ENCODE results near the gene MFSD6.
"Not testable (repeated sequence)": the region's sequence is repeated elsewhere in the genome, so short reads cannot be mapped to it uniquely, and the experiment has no call there.

Gene MFSD6

GRCh38 chr2:190505696-190506095 lies 97.5 kb downstream of the MFSD6 start:
- no peak for DNase-seq

- no peak for DNase-seq
Observed at GRCh38 chr2:190506666-190507065, 98.5 kb downstream of the MFSD6 start.

DNA sequence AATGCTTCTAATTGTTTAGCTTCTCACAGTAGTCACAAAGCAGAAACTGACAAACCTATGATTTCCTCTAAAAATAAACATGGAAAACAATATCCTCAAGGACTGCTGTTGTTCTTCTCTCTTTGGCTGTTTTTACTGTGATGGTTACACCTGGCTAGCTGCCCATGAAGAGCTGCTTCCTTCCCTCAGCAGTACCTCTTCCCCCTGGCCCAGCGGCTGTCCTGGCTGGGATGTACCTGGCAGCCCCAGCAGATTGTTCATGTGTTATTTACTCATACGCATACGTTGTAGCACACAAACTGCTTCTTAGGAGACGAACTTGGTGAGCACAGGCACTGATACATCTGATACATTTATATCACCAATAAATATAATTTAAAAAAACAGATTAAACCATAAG lies 99.0 kb downstream of the MFSD6 start:
- no peak for DNase-seq

- not testable (repeated sequence) for DNase-seq
Observed at GRCh38 chr2:190509895-190510294, 101.7 kb downstream of the MFSD6 start.

GRCh38 chr2:190511104-190511503 lies 102.9 kb downstream of the MFSD6 start:
- DNase-seq = no peak

DNA sequence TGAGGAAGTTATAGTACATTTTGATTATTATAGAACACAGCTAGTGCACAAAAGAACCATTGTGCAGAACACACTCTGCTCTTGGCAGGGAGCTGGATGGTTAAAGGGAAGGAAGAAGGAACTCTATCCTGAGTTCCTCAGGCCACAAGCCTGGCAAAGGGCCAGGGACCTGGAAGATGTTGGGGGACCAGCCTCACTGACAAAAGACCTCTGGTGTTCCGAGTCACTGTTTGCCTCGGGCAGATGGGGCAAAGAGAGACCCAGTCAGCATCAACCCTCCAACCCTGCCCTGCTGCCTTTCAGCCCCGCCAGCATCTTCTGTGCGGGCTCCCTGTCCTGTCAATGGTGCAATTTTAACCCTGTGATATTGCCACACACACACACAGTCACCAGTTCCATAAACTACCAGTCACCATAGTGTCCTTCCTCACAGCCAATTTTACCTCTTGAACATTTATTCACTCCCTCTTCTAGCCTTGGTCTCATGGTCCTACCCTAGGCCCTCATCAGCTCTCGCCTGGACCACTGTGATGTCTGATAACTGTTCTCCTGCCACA lies 104.5 kb downstream of the MFSD6 start:
- DNase-seq = no peak

DNA sequence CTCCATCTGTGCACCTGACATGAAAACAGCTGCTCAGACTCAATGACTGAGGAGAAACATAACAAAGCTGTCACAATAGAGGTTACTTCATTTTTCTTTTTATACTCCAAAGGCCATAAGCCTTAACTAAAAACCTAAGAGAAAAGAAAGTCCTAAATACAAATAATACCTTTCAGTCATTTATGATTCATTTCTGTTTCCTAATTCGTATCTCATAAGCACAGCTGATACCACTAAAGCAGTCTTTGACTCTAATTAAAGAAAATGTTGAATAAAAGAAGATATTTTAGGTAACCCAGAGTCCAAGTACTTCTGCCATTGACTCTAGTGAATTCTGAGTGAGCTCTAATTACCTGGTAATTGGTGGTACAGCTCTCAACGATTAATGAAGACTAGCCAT lies 105.7 kb downstream of the MFSD6 start:
- DNase-seq = no peak

DNA sequence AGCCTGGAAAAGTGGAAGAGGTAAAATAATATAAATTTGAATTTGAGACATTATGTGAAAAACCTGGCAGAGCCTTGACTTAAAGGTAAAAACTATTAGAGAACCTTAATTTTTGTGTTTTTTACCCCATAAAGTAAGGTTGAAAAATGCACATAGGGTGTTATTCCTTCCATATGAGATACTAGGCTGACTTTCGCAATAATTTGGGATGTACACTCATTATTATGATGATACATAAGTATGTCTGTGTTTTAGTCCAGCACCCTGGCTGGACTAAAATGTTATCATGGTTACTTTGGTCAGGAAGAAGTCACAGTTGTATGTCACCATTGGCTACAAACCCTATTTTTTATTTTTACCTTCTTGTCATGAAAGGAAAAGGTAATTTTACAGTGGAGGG lies 106.5 kb downstream of the MFSD6 start:
- DNase-seq = no peak

GRCh38 chr2:190515687-190516086 lies 107.5 kb downstream of the MFSD6 start:
- DNase-seq = no peak

GRCh38 chr2:190517468-190517867 lies 109.3 kb downstream of the MFSD6 start:
- no peak for DNase-seq

GRCh38 chr2:190519975-190520767 lies 112.0 kb downstream of the MFSD6 start:
- DNase-seq = no peak

- DNase-seq = no peak
Observed at GRCh38 chr2:190524928-190525327, 116.8 kb downstream of the MFSD6 start.

DNA sequence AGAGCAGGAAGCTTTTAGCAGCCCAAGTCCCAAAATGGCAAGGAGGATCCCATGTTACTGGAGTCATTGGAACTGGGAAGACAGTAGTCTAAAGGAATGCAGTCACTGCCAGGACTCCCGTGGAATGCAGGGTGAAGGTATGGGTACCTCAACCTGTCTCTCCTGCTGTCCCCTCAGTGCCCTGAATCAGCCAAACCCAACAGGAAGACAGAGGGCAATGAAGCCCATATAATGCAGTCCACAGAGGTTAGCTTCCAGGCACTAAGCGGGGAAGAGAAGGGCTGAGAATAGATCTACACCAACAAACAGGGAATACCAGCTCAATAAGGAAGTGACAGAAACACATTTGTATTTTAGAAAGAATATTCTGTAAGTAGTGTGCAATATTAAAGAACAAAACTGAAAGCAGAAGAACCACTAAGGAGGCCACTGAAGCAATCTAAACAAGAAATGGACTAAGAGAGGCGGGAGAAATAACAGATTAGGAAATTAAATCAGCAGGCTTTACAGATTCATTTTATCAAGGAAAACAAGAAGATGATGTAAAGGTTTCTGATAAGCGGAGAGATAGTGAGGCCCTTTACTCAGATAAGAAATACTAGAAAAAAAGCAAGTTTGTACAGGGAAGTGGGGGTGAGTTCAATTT lies 118.1 kb downstream of the MFSD6 start:
- DNase-seq = no peak

GRCh38 chr2:190527214-190527613 lies 119.1 kb downstream of the MFSD6 start:
- DNase-seq = no peak

GRCh38 chr2:190527918-190528317 lies 119.8 kb downstream of the MFSD6 start:
- DNase-seq = no peak

- no peak for DNase-seq
Observed at GRCh38 chr2:190528521-190529001, 120.4 kb downstream of the MFSD6 start.

DNA sequence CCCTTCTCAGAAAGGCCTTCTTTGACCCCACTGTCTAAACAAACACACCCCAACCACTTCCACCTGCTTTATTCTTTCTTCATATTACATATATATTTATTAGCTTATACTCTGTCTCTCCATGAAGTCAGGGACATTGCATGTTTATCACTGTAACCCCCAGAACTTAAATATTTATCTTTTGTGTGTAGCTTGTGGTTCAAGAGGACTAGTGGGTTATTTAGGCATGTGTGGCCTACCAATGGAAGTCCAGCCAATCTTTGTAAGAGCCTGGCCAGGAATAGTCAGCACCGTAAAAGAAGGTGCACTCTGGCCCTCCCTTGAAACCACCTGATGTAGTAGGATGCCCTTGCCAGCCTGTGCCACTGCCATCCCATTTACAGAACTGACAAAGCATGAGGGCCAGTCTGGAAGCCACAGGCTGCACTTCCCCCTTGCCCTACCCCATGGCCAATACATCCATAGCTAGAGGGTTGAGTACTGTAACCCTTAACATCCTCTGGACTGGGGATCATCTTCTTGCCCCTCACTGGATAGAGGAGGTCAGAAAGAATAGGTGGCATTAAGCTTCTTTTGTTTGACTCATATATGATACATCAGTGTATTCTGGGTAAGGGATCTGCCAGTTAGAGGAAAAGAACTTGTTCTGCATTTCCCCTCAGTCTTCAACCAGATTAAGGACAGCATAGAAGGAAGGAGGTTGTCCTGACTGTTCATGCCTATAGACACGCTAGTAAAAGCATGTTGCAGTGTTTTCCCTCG lies 121.5 kb downstream of the MFSD6 start:
- DNase-seq = no peak

- DNase-seq = no peak
Observed at GRCh38 chr2:190530248-190530900, 122.2 kb downstream of the MFSD6 start.

DNA sequence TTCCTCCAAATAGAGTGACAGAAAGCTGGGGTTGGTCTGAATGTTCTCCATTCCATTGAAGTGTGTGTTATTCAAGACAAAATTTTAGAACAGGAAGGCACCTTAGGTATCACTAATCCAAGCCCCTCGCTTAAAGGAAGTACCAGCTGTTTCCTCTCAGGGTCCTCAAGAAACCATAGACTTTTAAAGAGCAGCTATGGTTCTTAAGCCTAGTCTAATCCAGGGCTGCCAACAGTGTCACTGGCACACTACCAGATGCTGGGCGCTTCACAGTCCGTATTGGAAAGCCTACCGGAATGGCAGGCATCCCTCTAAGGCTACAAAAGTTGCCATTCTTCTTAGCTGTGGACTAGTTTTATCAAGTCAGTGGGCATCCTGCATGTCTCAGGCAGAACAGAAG lies 124.4 kb downstream of the MFSD6 start:
- no peak for DNase-seq

GRCh38 chr2:190533175-190533967 lies 125.2 kb downstream of the MFSD6 start:
- no peak for DNase-seq

GRCh38 chr2:190533968-190534309 lies 125.8 kb downstream of the MFSD6 start:
- DNase-seq = peak; percentile 57
